DOHH2 (cell line): ENCODE data around the gene RSU1.

Source experiments
- CTCF ChIP-seq: fragments of 200-600 bp; sonication (generic); IDR thresholded peaks from one replicate; pipeline ENCODE4 v1.5.1; 2014; ENCODE audit warnings: antibody characterized with exemption, mild to moderate bottlenecking, low read depth, low read length; ENCODE audit not compliant: poor library complexity, severe bottlenecking
- EZH2phosphoT487 ChIP-seq: fragments of 200-600 bp; sonication (generic); IDR thresholded peaks from 2 replicates; pipeline ENCODE4 v1.6.1; 2017; ENCODE audit warnings: borderline replicate concordance, mild to moderate bottlenecking, antibody characterized with exemption, low read length, moderate library complexity, mixed read lengths

GRCh38 chr10:16612115-16612980 is 204.9 kb downstream of the RSU1 start:
- no peak for TF ChIP-seq CTCF
- no peak for TF ChIP-seq EZH2phosphoT487
